ENCODE results near the gene PNCK.
A peak's percentile ranks its signal among the peaks of the same experiment; 100 is the strongest.
"Not testable (repeated sequence)": the region's sequence is repeated elsewhere in the genome, so short reads cannot be mapped to it uniquely, and the experiment has no call there.

Gene PNCK
- total RNA-seq = 0 to 0.27 (median 0.14) reads per million in 4 donors

DNA sequence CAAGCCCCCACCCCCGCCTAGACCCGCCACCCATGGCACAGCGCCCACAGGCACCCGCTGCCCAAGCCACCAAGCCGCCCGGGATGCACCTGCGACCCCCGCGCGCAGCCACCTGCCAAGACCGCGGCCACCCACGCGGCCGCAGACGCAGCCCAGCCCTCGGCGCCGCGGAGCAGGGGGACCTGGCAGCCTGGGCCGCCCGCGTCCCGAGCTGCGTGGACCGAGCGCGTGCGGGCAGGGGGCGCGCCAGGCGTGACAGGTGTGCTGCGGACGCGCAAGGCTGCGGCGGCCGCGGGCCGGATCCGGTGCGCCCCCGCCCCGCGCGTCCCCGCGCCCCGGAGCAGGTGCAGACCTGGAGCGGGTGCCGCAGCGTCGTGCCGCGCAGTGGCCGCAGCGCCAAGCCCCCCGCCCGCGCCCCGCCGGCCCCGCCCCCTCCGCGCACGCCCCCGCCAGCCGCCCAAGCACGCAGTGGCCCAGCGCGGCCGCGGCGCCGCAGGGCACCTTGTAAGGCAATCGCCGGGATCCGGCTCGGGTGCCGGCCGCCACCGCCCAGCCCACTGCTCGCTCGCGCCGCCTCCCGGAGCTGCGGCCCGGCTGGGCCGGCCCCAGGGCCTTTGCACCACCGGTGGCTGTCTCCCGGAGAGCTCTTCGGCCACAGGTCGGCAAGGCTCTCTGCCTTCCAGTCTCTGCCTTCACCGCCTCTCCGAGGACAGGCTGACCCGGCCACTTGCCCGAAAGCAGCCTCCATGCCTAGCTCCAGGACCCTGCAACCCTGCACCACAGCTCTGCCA lies at the start of gene PNCK:
PNCK (minus strand) TSS at position 386 of the 791 bp plus-strand sequence. CDS start 737 bp downstream, outside the sequence.
- DNase-seq = no peak

DNA sequence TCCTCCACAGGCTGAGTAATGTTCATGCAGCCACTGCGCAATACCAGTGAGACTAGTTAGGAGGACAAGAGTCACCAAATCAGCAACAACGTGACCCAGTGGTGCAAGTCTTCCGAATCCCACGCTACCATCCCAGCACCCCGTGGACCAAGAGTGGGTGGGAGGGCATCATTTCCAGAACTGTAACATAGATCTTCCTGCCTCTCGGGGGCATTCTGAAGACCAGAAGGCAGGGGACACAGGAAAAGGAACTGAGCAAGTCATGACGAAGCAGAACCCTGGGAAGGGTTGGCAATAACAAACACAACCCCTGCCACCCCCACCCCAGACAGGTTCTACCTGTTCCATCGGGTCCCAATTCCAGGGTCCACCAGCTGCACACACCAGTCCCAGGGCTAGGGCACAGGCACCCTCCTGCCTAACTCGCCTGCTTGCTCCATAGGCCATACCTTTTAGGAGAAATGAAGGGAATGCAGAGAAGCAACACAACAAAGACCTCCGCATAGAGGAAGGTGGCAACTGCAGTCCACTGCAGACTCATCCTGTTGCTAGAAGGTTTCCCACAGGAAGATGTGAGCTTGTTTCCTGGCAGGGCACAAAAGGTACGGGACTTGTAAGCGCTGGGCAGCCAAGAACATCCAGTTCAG lies 49.2 kb upstream of the PNCK start:
- no peak for DNase-seq

DNA sequence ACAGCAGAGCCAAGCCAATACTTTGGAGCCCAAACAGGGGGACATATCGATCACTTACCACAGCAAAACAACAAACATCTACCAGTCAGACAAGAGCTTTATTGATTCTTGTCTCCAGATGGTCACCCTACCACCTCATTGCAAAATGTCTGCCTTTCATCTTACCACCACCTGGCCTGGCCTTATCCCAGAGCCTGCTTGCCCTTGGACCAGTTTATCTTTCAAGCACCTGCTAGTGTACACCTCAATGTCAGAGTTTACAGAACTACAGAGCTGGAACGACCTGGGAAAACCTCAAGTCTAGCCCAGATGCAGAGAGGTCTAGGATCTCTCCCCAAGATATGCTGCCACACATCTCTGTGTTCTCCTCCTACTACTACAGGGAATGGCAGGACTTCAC lies 46.1 kb upstream of the PNCK start:
- DNase-seq = no peak

DNA sequence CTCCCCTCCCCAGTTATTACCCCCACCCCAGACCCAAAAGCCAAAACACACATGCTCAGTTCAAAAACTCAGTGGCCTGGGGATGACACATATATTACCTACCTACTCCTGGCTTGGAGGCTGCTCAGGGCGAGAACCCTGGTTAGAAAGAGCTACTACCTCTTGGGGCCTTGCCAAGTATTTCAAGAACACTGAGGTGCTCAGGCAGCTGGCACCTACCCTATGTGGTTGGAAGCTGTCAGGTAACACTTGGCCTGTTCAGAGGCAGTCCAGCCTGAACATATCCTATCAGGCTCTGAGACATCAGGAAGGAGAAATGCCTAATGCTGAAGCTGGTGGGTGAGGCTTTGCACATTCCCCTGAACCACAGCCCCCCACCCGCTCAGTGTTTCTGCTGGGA lies 45.6 kb upstream of the PNCK start:
- DNase-seq = no peak

DNA sequence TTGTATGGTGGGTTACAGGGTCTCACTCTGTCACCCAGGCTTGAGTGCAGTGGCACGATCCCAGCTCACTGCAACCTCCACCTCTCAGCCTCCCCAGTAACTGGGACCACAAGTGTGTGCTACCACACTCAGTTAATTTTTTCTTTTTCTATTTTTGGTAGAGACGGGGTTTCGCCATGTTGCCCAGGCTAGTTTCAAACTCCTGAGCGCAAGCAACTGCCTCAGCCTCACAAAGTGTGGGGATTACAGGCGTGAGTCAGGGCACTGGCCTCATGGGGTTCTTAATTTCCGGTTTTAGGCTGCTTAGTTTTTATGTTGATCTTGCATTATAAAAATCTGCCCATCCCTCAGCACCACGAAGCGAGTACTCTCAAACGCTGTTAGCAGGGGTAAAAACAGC lies 43.8 kb upstream of the PNCK start:
- no peak for DNase-seq

DNA sequence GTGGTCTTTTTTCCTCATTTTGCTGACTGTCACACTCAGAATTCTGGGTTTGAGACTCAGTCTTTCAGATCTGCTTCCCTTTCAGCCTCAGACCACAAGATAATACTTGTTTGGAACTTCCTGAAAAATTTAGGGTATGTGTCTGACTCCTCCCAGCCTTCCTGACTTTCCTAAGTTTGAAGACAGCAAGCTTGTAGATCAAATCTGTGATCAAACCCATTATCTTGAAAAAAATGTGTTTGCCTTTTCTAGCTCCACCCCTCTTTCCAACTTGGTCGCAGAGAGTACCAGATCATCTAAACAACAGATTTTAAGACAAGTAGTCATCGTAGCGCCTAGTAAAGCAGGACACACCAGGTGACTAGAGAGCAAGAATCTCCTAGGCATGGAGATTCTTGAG lies 40.6 kb upstream of the PNCK start:
- no peak for DNase-seq

DNA sequence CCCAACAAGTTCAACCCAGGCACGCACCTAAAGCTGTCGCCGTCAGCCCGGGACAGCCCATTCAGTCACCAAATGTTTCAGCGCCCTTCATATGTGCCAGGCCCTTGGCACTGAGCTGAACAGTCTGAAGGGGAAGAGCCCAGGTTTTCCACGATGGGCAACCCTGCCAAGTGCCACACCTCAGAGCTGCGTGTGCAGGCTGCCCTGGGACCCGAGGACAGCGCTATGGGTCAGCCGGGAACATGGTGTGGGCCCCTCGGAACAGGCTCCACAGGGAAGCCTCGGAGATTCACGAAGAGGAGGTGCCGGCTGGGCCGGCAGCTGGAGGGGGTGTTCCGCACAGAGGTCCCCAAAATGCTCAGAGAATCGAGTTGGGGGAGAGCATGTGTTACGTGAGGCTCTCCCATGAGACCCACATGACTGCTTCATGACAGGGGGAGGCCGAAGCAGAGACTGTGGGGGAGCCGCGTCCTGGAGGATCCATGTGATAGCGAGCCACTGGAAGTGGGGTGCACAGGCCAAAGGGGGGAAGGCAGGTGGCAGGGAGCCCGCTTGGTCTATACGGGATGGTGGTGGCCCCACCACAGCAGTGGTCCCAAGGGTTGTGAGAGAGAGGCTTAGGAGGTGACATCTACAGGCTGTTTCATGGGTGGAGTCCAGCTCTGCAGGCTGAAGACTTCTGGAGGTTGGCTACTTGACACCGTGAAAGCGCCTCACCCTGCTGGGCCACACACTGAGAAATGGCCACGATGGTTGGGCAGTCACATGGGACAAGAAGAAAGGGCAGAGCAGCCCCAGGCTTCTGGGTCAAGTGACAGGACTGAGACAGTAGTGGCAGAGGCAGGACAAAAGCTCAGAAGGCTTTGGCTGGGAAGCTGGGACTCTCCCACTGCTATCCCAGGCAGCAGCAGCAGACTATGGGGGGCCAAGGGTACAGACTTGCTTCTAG lies 36.4 kb upstream of the PNCK start:
- no peak for DNase-seq

DNA sequence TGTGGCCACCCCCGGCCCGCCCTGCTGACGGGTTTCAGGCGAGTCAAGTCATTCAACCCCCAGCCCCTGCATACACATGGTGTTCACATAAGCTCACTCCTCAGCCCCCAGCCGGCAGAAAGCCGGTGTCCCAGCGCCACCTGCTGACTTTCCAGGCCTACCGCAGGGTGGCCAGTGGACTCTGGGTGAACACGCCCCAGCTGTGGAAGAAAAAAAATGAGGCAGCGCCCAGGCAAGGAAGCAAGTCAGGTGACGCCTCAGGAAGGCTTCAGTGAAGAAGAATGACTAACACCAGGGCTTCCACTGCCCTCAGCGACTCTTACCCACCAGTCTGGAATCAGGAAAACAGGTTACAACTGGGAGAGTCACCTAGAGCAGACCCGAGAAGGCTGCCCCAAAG lies 34.8 kb upstream of the PNCK start:
- DNase-seq = peak in 3 of 5 donors; percentile 18 to 39 (median 22)

DNA sequence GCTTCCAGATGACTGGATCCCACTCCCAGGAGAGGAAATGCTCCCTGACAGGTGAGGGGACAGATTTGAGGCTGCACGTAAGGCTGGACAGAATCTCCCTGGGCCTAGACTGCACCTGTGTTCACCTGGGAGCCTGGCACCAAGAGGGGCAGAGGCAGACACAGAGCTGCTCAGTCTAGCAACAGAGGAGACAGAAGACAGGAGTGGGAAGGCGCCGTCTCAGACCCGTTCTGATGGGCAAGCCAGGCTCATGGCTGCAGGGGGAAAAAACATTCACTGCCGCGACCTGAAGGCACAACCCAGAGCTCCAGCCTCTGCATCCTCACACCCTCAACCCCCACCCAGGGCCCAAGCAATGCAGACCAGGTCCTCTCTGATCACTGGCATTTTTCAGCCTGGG lies 33.8 kb upstream of the PNCK start:
- DNase-seq = no peak

DNA sequence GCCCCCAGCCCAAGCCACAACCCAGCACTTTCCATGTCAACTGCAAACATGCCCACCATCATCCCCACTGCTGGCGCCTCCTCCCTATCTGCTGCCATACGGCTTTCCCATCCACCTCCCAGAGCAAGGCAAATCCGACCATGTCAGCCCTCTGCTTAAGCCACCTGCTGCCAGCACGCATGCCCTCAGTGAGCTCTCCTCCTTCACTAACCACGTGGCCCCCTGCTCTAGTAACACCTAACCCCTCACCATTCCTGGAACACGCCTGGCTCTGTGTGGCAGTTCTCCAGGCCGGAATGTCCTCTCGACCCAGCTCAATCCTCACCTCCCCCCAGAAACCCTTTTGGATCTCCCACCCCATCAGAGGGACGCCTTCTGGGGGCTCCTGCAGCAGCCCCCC lies 33.2 kb upstream of the PNCK start:
- DNase-seq = no peak

DNA sequence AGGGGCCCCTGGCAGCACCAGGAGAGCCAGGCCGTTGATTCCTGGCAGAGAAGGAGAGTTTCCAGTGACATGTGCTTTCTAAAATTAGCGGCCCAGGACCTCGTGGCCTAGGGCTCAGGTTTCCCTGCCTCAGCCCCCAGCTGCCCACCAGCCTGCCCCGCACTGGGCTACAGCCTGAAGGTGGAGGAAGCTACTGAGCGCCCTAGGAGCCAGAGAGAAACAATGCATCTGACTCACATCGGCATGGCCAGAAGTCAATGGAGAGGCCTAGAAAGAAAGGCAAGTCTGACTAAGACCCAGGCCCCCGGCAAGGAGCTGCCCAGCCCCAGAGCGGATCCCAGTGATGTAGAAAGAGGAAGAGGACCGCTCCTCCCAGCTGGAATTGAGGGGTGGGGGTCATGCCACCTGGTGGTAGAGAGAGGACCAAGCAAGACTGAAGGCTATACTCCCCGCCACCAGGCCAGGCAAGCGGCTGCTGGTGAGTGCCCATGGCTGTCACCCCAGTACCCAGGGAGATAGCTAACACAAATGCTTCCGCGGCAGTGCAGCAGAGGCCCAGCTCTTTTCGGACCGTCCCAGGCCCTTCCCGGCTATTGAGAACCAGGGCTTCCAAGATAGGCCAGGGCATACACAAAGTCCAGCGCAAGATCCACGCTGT lies 31.9 kb upstream of the PNCK start:
- not testable (repeated sequence) for DNase-seq

DNA sequence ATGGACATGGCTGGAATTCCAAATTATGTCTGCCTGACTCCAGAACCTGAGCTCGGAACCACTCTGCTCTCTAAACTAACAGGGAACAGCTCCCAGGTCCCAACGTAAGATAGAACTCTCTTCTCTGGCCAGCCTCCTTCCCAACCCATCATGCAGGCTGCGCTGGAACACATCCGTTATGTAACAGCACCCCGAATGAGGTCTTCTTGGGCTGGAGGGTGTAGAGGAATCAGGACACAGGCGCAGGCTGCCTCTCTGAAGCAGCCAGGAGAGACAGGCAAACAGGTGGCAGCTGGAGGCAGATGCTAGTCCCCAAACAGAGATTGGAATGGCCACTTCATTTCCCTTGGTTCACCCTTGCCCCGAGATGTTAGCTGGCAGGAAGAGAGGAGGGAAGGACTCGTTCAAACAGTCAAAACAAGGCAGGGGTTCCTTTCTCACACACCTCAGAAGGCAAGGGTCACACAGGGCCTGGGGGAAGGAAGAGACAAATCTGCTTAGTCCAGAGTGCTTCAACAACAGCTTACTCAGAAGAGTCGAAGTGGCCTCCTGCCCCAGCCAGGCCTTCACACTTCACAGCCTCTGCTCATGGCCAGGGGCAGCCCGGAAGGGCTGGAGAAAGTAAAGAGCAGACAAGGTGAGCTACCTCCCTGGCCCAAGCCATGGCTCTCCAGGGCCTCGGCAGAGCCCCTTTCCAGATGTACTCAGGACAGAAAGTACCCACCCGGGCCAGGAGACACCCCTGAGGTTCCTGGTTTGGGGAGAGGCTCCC lies 31.2 kb upstream of the PNCK start:
- not testable (repeated sequence) for DNase-seq

DNA sequence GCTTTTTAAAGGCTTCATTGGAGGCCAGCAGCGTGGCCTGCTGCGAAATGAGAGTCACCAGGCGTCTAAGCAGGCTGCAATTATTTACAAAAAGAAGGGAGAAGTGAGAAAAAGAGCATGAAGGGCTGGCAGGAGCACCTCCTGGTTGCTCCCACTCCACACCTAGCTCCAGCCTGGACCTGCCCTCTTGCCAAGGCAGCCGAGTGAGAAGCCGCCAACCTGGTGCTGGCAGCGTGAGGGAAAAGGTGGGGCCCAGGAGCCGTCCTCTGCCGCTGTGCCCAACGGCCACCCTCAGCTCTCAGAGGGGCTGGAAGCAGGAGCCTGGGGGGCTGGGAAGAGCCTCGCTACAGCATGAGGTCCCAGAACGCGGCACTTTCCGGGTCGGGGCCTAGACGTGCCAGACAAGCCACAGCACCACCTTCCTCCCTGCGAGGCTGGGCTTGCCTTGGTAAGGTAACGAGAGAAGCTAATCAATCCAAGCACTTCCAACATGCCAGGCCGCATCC lies 30.5 kb upstream of the PNCK start:
- no peak for DNase-seq

DNA sequence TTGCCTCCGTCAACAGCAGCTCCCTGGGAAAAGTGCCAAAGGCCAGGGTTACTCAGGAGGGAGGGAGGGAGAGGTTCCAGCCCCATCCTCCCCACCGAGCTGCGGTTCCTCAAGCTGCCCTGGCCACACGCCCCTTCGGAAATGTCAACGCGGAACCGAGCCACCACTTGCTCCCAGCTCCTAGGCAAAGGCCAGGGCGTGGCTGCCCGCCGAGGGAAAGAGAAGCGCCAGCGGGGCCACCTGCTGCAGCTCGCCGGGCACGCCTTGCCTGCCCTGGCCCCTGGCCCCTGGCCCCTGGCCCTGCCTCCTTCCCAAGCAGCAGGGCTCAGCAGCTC lies 29.4 kb upstream of the PNCK start:
- no peak for DNase-seq

DNA sequence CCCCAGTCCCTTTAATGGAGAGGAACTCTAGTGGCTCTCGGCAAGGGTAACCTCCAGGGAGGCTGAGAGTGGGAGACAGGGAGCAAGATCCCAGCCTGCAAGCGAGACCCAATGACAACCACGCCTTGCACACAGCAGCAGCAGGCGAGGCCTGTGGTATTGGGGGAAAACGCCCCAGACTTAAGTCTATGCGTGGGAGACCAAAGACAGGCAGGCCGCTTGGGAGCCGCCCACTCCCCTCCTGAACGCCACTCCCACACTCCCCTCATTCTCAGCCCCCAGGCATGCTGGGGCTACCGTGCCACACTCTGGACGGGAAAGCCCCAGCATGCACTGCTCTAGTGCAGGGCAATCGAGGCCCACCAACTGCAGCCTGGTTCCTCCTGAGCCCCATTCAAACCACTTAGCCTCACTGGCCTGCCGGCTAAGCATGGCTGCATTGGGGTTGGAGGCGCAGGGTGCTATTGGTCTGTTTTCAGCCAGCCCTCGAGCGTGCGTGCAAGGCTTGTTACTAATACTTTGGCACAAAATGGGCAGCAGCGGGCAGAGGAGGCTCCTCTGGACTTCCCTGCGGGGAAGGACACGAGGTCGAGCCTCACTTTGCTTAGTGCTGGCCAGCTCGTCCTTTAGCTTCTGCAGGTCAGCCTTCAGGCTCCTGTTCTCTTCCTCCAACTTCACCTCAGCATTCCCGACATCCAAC lies 28.9 kb upstream of the PNCK start:
- DNase-seq = no peak

DNA sequence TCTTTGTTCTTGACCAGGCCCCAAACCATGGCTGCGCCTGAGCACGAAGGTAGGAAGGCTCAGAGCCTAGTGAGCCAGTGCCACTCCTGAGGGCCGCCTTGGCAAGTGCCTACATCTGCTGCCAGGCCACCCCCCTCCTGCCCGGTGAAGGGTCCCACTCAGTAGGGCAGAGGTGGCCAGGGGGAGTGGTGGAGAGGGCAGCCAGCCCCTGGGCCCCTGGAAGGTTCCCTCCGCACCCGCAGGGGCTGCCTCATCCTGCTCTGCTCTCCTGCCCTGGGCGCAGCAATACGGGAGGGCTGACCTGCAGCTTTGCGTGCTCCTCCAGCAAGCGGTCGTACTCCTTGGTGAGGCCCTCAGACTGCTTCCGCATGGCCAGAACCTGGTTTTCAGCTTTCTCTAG lies 28.1 kb upstream of the PNCK start:
- DNase-seq = no peak

DNA sequence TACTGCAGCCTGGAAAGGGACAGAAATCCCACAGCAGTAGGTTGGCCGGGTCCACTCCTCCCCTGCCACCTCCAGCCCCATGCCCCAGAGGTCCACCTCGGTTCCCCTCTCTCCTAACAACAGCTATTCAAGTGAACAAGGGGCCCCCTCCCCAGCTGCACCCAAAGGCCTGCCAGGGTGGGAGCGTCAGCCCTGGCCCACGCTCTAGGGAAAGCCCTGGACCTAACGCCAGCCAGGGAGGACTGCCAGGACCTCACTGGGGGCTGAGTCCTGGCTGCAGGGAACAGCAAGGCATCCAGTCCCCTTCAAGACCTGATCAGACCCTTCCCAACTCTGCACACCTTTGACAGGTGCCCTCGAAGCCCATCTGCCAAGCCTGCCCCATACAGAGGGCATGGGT lies 27.4 kb upstream of the PNCK start:
- no peak for DNase-seq

DNA sequence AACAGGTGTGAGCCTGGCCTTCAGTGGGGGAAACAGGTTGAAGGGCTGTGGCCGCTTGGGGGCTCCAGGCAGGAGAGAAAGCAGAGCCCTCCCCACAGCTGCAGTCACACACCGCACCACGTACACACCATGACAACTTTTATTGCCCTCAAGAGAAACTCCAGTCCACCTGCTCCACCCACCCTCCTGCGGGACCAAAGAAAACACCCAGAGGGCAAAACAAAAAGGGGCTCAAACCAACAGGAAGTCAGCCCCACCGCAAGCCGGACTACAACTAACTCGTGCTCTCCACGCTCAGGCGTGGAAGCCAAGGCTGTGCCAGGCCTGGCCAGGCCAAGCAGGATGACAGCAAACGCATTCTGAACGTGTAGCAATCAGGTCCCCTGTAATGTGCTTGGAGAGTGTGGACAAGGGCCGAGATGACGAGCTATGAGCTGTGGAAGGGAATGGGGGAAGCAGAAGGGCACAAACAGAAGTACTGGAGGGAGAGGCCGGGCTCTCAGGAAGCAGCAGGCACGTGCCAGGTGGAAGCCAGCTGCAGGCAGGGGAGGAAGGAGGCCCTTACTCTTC lies 26.8 kb upstream of the PNCK start:
- no peak for DNase-seq

DNA sequence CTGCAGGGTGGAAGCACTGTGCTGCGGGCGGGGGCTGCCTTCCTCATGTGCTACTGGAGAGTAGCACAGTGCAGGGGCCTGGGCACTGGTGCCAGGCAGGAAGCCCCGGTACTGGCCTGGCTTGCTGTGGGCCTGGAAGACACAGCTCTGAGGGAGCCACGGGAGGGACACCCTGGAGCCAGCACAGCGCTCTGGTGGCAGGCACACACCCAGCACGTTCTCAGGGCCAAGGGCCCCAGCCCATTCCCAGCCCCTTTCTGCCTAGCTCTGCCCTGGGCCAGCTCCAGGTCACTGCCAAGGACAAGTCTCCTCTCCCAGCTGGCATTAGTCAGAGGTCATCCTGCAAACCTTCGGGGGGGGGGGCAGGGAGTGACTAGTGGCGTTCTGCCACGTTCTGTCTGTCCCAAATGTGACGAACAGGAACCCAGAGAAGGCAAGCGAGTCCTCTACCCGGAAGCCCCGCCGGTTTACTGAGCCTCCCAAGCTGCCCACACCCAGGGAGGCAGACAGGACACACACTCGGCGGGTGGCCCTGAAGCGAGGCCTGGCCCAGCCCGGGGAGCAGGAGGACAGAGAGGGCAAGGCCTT lies 26.3 kb upstream of the PNCK start:
- not testable (repeated sequence) for DNase-seq

DNA sequence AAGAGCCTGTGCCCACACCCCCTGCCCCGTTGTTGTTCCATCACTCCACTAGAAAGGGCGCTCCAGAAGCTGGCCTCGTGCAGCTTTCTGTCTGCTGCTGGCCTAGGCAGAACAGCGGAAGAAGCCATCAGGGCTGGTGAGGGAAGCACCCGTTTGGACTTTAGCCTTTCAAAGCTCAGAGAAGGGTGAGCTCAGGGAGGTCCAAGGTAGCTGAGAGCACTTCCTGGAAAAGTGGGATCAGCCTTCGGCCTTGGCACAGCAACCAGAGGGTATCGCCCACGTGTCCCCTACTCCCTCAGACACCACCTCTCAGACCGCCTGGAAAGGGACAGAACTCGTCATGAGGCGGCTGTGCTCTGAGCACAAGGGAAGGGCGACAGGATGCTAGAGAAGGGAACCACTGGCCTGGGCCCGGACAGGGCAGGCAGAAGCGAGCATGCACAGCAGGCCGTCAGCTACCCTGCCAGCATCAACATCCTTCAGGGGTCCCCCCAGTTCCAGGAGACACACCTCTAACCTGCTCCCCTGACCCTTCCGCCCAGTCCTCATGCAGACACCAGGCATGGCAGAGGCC lies 25.7 kb upstream of the PNCK start:
- DNase-seq = not testable (repeated sequence)
